ENCODE data around the gene LRR1.

DNA sequence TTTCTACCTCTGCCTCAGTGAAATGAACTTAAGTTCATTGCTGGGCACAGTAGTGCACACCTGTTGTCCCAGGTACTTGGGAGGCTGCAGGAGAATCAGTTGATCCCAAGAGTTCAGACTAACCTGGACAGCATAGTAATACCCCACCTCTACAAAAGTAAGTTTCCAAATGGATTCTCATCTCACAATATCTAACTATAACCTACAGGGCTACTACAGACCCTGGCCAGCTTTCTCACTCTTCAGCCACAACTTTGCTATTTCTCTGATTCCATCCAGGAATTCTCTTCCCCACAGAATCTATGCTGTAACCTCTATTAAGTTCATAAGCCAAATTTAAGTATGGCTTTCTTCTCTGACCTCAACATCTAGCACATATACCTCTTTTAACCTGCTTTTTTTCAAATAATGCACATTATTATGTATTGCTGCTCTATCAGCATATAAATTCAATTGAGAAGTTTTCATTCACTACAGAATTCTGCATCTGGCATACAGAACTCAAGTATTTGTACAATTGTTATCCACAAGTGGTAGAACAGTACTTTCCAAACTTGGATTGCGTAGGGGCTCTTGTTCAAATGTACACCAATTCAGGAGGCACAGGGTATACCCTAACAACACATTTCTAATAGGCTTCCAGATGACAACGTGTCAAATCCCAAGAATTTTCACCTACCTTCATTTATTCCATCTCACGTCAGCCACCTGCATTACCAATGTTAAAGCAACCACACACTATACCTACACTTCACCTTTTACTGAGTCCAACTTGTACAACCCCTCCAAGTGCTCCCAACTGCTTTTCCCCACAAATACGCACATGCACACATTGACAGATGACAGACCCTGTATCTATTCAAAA is 16.4 kb upstream of the LRR1 start:
- TF ChIP-seq MXI1 (IDR thresholded peaks at IDR 0.05; ENCODE audit: low read depth, low read length), result no peak
- TF ChIP-seq, protein P1, sequence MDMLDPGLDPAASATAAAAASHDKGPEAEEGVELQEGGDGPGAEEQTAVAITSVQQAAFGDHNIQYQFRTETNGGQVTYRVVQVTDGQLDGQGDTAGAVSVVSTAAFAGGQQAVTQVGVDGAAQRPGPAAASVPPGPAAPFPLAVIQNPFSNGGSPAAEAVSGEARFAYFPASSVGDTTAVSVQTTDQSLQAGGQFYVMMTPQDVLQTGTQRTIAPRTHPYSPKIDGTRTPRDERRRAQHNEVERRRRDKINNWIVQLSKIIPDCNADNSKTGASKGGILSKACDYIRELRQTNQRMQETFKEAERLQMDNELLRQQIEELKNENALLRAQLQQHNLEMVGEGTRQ (CRISPR knock-in tag; IDR thresholded peaks at IDR 0.05), result no peak
- no peak for TF ChIP-seq MED1 (CRISPR knock-in tag; IDR thresholded peaks at IDR 0.05; ENCODE audit: borderline replicate concordance)

Data from K562 (cell line).